NCI-H526 treated with DMSO at 0.1 percent for 48 hours (cell line): Measurements from ENCODE around the gene FIBP.
A peak's percentile ranks its signal among the peaks of the same experiment; 100 is the strongest.
"Not testable (repeated sequence)": the region's sequence is repeated elsewhere in the genome, so short reads cannot be mapped to it uniquely, and the experiment has no call there.

Source experiments
- DNase-seq: peaks from one replicate; lab custom pipeline; 2025; lab: John Stamatoyannopoulos, UW

Gene FIBP

DNA sequence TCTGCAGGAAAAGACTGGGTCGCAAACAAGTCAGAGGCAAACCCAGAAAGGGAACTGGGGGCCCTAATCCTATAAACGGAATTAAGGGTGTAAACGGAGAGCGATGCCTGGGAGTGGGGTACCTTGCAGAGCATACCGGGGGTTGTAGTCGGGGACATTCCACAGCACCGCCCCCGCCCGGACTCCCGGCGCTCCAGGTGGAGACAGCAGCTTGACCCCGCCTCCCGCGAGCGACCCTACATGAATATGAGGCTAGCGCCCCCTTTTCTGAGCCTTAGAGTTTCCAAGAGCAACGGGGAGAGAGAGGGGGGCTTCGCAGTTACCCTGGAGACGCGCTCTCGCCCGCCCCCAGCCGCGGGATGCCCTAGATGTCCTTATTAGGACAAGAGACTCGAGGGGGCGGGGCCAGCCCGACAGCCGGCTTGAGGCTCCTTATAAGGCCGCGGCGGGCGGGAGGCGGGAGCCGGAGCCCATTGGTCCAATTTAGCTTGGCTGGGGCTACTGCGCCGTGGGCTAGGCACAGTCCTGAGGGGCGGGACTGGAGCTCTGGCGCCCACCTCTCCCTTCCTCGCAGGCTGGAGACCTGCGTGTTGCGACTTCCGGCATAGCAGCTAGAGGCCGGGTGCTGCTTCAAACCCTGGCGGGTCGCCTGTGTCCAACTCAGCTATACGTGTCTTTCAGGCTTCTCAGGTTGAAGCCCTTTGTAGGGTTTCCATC lies 29.0 kb downstream of the FIBP start:
- peak; percentile 97 for DNase-seq

DNA sequence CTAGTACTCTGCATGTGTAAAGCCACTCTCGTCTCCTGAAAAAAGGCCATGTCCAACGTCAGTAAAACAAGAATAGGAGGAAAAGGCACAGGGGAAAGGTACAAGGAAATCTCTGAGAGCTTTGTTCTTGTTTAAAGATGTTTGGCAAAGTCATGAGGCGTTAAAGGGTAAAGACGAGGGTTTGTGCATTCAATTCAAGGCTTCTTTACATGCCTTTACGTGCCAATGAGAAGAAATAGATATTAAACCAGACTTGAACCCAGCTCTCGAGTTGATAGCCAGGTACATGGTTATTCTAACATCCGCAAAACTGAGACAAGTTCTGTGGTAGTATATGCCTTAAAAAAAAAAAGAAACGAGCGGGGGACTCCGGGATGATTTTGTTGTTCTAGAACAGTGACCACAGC lies 29.6 kb downstream of the FIBP start:
- no peak for DNase-seq

DNA sequence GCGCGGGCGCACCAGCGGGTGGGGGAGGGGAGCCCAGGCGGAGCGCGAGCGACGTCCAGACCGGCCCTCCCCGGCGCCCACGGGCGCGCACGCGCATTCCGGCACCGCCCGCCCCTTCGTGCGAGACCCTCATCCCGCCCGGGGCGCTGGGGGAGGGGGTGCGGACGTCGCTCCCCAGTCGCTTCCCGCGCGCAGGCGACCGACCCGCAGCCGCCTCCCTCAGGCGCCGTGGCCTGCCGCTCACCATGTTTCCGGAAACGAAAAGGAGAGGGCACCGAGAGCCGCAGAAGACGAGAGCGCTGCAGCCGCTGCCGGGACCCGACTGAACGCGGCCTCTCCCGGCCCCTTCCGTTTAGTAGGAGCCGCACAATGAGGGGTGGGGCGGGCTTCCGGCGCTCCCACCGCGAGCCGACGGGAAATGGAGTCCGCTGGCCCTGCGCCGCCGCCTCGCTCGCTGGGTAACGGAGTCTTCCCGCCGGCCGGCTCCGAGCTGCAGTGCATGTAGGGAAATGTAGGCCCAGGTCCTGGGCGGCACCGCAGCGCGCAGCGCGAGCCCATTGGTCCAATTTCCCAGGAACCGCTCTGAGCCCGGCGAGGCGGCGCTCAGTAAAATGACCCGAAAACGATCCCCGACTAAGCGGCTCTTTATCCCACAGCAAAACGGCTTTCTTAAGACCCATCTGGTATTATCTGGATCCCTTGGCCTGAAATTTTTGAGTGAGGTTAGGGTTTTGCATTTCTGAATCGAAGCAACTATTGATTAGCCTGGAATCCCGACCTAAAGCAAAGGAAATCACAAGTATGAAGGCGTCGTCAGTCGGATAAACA lies 30.2 kb downstream of the FIBP start, which contains the start of gene CFL1:
TSS of gene CFL1 (minus strand) at position 328 of the 828 bp plus-strand sequence. CDS start at position 247, 81 bp downstream.
- DNase-seq: peak; percentile 97

DNA sequence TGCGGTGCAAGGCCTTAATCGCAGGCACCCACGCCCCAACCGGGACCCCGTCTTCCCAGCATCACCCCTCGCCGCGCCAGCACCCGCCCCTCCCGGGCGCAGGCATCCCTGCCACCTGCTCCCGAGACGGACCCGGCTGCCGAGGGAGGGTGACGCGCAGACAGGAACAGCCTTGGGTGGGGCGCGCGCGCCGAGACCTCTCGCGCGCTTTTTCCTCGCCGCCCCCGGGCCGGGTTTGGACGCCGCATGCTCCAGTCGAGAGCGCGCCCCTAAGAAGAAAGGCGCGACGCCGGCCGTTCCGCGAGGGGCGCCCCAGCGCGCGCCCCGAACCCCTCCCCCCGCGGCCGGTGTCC lies 30.8 kb downstream of the FIBP start:
- DNase-seq: no peak

DNA sequence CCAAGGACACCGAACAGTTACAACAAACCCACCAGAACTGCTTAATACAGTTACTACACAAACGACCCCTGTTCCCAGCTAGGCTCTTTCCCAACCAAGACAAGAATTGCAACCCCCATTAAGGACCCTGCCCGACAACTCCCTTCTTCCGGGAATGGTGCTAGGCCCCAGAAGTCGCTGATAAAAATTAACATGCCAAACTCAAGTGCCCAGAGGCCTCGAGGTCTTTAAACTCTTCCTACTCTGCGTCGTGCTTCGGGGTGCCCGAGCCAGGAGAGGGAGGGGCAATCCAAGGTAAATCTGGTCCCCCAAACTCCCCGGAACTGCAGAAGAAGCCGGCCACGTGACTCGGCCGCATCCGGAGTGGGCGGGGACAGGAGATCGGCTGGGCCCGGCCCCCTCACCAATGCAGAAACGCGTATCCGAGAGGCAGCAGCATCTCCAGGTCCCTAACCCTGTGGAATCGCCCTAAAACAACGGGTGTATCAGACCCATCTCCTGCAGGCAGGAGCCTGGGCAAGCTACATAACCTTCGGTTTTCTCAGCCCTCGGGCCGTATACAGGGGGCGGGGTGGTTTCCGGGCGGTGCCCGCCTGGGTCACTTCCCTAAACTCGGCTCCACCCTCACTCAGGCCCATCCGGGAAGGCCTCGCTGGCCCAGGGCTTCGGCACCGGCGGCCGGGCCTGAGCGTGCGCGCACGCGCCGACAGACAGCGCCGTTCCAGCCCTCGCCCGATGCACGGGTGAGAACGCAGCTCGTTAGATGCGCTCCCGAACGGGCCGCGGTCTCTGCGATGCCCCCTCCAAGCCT lies 31.4 kb downstream of the FIBP start:
- peak; percentile 30 for DNase-seq

DNA sequence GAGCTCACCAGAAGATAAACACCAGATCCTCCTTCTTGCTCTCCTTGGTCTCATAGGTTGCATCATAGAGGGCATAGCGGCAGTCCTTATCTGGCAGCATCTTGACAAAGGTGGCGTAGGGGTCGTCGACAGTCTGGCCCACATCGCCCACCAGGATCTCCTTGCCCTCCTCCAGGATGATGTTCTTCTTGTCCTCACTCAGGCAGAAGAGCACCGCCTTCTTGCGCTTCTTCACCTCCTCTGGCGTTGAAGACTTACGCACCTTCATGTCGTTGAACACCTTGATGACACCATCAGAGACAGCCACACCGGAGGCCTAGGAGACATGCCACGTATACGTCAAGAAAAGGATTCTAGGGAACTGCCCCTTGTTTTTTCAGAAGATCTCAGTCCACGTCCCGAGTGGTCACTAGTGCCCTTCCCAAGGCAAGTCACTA lies 32.3 kb downstream of the FIBP start:
- no peak for DNase-seq

DNA sequence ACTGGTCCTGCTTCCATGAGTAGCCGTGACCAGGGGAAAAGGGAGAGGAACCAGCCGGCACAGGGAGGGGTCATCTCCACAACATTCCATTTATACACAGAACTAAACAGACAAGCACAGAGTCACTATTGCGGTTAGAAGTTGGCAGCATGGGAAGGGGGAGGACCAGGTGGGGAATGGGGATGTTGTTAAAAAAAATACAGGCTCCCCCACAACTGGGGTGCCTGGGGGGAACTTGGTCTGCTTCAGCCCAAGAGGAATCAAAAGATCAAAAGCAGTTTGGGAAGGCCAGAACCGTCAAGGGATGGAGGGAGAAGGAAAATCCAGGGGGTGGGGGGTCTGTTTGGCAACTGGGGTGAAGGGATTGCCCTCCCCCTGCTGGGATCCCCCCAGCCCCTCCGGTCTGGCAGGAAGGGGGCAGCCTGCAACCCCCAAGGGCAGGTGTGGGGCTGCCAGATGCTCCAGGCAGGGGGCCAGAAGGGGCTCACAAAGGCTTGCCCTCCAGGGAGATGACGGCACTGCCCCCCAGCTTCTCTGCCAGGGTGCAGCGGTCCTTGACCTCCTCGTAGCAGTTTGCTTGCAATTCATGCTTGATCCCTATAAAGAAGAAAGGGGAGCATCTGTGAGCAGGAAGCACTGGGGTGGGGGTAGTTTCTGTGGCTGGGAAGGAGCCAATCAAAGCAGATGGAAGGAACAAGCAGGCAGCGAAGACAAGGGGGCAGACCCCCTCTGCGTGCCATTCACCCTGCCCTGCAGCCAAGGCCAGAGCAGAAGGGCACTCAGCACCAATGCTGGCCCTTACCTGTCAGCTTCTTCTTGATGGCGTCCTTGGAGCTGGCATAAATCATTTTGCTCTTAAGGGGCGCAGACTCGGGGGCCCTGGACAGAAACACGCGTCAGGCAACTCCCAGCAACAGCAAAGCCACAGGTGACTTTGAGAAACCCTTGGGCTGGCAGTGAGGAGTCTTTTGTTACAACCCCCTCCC lies 33.1 kb downstream of the FIBP start:
- DNase-seq: no peak

DNA sequence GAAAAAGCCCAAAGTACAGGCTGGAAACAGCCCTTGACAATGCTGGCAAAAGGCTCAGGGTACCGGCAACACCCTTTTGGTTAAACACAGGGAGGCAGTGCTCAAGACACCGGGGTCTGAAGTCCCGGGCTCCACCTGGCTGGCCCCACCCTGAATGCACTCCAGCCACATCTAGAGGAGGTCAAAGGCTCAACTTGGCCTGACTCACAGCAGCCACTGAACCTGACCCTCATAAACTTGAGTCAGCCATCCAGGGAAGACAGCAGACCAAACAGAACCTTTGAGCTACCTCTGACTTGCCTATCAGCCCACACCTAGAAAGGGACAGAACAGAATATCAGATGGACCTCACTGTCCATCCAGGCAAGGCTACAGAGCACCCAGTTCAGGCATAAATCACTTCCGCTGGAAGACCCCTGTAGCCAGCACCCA lies 34.1 kb downstream of the FIBP start:
- DNase-seq: no peak

DNA sequence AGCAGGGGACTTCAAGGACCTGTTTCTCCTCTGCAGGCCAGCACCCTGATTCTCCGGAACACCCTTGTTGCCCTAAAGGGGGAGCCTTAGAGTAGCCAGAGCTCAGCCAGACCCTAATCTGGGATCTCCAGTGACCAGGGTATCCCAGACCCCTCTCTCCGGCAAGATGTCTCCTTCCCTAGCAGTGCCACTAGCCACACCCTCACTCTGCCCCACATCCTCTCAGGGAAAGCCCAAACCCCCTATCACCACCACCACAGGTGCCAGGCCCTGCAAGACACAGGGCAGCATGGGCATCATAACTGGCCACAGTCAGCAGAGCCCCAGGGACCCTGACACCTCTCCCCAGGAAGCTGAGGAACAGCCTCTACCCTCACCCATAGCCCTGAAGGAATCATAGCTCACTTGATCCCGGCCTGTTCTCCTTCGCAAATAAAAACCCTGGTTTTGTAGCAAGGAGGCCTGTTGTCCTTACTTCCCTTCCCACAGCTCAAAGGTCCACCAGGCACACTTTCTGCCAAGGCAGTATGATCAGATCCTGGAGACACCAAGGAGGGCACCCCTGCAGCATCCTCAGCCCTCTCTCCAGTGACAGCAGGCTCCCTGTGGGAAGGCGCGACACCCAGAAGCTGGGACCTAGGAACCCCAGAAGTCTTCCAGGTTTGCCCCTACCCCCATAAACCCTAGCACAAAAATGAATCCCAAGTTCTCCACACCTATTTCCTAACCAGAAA lies 34.9 kb downstream of the FIBP start:
- no peak for DNase-seq

DNA sequence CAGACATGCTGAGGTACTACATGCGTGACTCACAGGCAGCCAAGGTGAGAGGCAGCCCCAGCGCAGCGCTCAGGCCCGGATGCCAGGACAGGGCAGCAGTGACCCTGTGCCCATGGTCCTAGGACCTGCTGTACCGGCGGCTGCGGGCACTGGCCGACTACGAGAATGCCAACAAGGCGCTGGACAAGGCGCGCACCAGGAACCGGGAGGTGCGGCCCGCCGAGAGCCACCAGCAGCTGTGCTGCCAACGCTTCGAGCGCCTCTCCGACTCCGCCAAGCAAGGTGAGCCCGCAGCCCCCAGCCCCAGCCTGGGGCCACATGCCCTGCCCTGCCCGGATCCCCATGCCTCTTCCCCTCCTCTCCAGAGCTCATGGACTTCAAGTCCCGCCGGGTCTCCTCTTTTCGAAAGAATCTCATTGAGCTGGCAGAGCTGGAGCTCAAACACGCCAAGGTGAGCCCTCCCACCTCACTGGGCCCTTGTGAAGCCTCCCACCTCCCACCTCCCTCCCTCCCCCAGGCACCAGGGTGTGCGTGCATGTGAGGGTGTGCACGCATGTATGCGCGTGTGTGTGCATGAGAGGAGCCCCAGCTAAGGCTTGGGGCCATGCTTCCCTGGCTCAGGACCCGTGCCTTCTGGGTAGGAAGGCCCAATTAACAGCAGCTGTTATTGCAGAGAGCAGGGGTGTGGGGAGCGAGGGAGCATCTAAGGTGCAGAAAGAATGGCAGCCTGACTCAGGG lies 35.6 kb downstream of the FIBP start:
- no peak for DNase-seq

DNA sequence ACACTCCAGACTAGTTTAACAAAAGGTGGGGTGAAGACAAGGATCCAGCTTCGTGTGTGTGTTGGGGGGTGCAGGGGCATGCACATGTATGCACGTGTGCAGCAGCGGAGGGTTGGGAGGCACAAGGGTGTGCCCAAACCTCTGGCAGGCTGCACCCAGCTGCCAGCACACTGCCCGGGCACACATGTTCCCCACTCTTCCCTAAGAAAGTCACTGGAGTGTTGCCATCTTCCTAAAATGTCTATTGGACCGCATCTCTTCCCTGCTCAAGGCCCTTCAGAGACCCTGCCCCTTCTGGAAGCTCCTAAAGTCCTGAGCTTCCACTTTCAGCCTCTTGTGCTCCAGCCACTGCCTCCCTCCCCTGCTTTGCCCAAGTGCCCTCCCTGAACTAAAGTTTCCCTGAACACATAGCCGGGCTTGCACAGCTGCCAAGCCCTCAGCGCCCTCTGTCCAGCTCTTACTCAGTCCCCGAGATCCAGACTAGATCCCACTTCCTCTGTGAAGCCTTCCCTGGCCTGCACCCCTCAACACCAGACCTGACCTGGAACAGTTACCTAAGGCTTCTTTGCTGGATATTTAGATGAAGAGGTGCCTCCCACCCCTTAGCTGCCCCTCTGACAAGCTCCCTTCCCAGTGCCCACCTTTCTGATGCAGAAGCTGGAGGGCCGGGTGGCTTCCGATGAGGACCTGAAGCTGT lies 36.3 kb downstream of the FIBP start:
- no peak for DNase-seq

DNA sequence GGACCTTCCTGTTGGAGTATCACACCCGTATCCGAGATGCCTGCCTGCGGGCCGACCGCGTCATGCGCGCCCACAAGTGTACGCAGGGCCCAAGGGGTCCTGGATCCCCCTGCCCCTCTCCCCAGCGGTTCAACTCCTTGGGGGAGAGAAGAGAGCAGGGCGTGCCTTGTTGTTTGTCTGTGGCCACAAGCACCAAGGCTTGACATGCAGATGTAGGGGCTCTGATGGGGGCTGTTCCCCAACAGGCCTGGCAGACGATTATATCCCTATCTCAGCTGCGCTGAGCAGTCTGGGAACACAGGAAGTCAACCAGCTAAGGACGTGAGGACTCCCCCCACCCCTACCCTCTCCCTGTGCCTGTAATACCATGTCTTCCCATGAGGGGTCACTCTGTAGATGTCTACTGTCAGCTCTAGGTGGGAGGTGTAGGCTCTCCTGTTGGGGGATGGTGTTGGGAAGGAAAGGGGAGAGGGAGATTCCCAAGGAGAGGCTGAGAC lies 37.1 kb downstream of the FIBP start:
- no peak for DNase-seq

DNA sequence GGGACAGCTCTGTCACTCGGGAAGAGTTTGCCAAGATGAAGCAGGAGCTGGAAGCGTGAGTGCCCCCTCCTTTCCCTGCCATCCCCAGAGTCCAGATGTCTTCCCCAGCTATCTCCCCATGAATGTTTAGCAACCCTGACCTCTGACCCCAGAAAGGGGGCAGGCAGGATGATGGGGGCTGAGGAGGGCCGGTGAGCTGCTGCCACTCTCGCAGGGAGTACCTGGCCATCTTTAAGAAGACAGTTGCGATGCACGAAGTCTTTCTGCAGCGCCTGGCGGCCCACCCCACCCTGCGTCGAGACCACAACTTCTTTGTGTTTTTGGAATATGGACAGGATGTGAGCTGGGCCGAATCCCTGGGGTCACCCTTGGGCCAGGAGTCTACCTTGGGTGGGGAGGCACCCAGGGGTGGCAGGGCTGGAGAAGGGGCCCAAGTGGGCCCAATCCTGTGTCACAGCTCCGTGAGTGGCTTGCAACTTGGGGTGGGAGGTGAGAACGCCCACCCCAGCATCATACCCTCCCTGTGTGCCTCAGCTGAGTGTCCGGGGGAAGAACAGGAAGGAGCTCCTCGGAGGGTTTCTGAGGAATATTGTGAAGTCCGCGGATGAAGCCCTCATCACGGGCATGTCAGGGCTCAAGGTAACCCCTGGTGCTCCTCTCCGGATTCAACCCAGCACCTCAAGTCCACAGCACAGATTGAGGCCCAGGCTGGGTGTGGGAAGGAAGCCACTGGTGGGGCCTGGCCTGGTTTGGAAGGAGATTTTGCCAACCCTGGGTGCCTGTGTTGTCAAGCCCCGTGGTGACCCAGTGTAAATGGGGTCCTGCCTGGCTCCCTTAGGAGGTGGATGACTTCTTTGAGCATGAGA lies 37.8 kb downstream of the FIBP start:
- DNase-seq: no peak

DNA sequence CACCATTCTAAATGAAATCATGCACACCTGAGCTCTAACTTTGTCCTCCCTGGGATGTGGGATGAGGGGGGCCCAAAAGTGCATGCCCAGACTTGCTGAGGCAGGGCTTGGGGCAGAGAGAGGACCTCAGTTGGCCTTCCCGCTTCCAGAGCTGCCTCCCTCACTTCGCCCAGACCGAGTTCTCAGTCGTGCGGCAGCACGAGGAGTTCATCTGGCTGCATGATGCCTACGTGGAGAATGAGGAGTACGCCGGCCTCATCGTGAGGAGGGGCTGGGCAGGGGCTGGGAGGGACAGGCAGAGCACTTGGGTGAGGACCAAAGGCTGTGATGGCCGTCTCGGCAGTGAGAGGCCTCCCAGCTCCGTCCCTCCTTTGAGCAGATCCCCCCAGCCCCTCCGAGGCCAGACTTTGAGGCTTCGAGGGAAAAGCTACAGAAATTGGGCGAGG lies 38.5 kb downstream of the FIBP start:
- DNase-seq: no peak

DNA sequence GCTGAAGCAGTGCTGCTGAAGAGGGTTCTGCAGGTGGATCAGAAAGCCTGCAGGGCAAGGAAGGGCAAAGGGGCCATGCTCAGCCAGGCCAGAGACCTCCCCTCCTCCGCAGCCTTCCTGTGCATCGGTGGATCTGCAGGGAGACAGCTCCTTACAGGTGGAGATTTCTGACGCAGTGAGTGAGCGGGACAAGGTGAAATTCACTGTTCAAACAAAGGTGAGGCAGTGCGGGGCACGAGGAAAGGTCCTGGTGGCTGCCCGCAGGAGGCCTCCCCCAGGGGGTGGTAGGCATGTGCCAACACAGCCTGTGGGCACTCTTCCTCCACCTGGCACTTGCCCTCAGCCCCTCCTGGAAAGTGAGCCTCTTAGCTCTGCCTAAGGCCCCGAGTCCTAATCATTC lies 38.9 kb downstream of the FIBP start:
- no peak for DNase-seq

DNA sequence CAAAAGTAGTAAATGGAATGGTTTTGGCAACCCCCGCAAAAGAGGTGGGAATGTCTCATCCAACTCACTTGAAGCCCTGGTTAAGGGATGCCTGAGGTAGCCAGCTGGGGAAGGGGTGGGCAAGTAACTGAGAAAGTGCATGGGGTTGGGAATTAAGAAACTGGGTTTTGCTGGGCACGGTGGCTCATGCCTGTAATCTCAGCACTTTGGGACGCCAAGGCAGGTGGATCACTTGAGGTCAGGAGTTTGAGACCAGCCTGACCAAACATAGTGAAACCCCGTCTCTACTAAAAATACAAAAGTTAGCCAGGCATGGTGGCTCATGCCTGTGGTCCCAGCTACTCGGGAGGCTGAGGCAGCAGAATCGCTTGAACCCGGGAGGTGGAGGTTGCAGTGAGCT lies 39.6 kb downstream of the FIBP start:
- not testable (repeated sequence) for DNase-seq

DNA sequence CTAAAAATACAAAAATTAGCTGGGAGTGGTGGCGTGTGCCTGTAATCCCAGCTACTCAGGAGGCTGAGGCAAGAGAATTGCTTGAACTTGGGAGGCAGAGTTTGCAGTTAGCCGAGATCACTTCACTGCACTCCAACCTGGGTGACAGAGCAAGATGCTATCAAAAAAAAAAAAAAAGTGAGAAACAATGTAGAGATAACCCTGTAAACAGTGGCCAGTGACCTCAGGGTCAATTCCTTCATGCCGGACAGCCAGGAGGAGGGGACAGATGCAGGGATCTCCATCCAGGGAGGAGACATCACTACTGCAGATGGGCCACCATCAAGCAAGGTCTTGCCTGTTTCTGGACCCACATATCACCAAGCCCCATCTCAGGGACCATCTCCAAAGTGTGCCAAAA lies 40.5 kb downstream of the FIBP start:
- DNase-seq: no peak
